ENCODE measurements around the gene PPP1R37. TPM values are rescaled to one million over a fixed set of nuclear protein-coding genes. Genes with fewer than 3 reads are reported as not detected.
A peak's percentile ranks its signal among the peaks of the same experiment; 100 is the strongest.

Gene PPP1R37
- total RNA-seq, 4 donors from 2014 or later: 6.7 to 43.8 (median 24.4) TPM

DNA sequence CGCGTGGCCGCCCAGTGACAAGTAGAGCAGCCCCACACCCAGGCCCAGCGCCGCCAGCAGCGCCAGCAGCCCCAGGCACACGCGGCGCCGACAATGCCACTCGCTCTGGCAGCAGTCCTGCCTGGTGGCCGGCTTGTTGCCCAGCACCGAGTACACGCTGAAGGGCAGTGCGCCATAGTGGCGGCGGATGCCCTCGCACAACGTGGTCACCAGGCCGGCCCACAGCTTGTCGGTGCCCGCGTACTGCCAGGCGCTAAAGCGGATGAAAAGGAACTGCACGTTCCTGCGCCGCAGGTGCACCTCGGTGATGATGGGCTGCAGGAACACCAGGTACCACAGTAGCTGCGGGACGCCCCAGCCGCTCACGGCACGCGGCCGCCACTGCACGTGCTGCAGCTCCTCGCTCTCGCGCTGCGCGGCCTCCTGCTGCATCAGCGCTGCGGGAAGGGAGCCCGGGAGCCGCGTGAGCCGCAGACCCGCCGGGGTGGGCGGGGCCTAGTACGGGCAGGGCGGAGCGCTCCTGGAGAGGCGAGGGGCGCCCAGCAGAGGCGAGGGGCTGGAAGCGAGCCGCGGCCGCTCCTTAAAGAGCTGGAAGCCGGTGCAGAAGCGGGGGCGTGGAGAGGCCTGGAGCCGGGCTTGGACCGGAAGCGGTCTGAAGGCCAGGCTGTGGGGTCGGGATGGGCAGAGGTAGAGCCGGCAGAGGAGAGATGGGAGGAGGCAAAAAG is 60.5 kb downstream of the PPP1R37 start:
- H3K4me1 ChIP-seq: peaks cover 0 to 21% of the 10 kb centered on the region in 2 donors
- TF ChIP-seq POLR2A (IDR thresholded peaks at IDR 0.05): no peak
- TF ChIP-seq, protein P1, sequence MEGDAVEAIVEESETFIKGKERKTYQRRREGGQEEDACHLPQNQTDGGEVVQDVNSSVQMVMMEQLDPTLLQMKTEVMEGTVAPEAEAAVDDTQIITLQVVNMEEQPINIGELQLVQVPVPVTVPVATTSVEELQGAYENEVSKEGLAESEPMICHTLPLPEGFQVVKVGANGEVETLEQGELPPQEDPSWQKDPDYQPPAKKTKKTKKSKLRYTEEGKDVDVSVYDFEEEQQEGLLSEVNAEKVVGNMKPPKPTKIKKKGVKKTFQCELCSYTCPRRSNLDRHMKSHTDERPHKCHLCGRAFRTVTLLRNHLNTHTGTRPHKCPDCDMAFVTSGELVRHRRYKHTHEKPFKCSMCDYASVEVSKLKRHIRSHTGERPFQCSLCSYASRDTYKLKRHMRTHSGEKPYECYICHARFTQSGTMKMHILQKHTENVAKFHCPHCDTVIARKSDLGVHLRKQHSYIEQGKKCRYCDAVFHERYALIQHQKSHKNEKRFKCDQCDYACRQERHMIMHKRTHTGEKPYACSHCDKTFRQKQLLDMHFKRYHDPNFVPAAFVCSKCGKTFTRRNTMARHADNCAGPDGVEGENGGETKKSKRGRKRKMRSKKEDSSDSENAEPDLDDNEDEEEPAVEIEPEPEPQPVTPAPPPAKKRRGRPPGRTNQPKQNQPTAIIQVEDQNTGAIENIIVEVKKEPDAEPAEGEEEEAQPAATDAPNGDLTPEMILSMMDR (IDR thresholded peaks at IDR 0.05): no peak
- no peaks in the 10 kb centered on the region for H3K36me3 ChIP-seq
- H3K9me3 ChIP-seq: no peaks in the 10 kb centered on the region
- no peak overlapping the region for H3K27ac ChIP-seq
- peak in 1 of 2 donors; percentile 42 for DNase-seq
- H3K4me3 ChIP-seq: peak overlapping the region in 1 of 2 donors; percentile 19
- peaks cover 15 to 18% of the 10 kb centered on the region in 2 donors for H3K27me3 ChIP-seq
- intact Hi-C loops (cut with DNase I; ENCODE audit: low total_unique reads): no loop called here

DNA sequence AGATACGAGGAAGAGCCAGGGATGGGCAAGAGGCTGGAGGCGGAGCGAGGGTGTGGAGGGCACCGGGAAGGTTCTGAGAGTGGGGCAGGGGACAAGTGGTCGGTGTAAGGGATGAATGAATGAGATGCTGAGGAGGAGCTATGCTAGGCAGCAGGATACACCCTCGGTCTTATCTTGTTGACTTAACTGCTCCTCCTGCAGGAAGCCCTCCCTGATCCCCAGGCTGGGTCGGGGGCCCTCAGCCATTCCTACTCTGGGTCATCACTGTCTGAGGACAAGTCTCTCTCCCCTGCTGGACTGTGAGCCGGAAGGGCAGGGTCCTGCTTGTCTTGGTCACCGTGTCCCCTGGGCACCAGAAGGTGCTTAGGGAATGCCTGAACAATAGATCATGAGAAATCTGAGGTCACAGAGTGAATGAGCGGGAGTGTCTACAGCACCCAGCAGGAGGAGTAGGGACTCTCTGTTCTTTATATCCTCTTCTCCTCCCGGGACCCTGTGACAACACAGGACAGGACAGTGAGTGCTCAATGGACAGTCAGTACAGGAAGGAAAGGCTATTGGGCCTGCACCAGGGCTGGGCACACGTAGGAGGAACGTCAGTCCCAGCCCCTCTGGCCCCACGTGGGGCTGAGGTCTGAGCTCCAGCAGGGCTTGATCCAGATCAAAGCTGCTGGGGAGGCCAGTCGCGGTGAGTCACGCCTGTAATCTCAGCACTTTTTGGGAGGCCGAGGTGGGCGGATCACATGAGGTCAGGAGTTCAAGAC is 61.3 kb downstream of the PPP1R37 start:
- no peaks in the 10 kb centered on the region for H3K9me3 ChIP-seq
- TF ChIP-seq, protein P1 (IDR thresholded peaks at IDR 0.05): no peak
- no peak for TF ChIP-seq POLR2A (IDR thresholded peaks at IDR 0.05)
- H3K36me3 ChIP-seq: no peaks in the 10 kb centered on the region
- intact Hi-C loops (cut with DNase I; ENCODE audit: low total_unique reads): no loop called here
- peaks cover 0 to 21% of the 10 kb centered on the region in 2 donors for H3K4me1 ChIP-seq
- peaks cover 15 to 18% of the 10 kb centered on the region in 2 donors for H3K27me3 ChIP-seq
- no peak for DNase-seq
- peak overlapping the region in 1 of 2 donors; percentile 19 for H3K4me3 ChIP-seq
- H3K27ac ChIP-seq: no peak overlapping the region

DNA sequence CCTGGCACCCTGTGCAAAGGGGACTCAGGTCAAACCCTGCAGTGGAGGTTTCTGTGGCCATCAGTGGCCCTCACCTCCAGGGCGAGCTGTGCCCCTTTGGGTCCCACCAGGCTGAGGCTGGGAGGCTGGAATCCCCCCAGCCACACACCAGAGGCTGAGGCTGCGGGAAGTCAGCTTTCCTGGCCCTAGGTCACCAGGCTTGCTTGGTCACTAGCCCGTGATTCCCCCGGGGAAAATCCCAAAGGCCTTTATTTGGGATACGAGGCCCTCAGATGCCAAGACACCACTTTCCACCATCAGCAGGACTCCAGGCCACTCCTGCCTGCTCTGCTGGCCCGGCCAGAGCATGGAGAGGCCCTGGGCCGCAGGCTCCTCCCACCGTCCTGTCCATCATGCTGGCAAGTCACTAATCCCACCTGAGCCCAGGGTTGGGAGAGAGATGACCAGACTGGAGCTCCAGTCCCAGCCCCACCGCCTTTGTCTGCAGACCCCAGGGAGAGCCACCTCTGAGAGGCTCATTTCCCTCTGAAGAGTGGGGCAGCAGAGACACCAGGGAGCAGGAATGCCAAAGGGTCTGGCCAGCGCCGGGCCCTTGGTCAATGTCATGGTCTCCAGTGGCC is 63.1 kb downstream of the PPP1R37 start:
- H3K4me3 ChIP-seq: no peak overlapping the region
- no peaks in the 10 kb centered on the region for H3K9me3 ChIP-seq
- TF ChIP-seq, protein P1 (IDR thresholded peaks at IDR 0.05): no peak
- no peak for TF ChIP-seq POLR2A (IDR thresholded peaks at IDR 0.05)
- intact Hi-C loops (cut with DNase I; ENCODE audit: low total_unique reads): no loop called here
- DNase-seq: no peak
- peaks cover 9 to 17% of the 10 kb centered on the region in 2 donors for H3K27me3 ChIP-seq
- H3K36me3 ChIP-seq: no peaks in the 10 kb centered on the region
- H3K4me1 ChIP-seq: peaks cover 0 to 21% of the 10 kb centered on the region in 2 donors
- no peak overlapping the region for H3K27ac ChIP-seq

DNA sequence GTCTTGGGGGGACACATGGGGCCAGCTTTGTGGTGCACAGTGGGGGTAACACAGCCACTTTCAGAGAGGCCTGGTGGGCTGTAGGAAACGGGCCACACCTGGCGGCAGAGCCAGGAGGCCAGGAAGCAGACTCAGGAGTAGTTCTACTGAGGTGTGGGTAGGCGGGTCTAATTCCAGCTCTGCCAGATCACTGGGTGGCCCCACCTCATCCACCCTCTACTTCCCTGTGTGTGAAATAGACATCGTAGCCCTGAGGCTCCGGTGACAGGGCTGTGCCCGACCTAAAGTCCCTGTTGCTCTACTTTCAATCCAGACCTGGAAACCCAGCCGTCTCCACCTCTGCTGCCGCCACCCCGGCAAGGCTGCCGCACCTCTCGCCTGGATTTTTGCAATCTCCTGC is 63.8 kb downstream of the PPP1R37 start:
- no peaks in the 10 kb centered on the region for H3K36me3 ChIP-seq
- no peaks in the 10 kb centered on the region for H3K9me3 ChIP-seq
- no peak for TF ChIP-seq POLR2A (IDR thresholded peaks at IDR 0.05)
- TF ChIP-seq, protein P1 (IDR thresholded peaks at IDR 0.05): no peak
- intact Hi-C loops (cut with DNase I; ENCODE audit: low total_unique reads): no loop called here
- no peak overlapping the region for H3K27ac ChIP-seq
- H3K4me3 ChIP-seq: no peak overlapping the region
- DNase-seq: no peak
- H3K27me3 ChIP-seq: peaks cover 3 to 11% of the 10 kb centered on the region in 2 donors
- peaks cover 0 to 20% of the 10 kb centered on the region in 2 donors for H3K4me1 ChIP-seq

Data from uterus (tissue), 4 donors.